ENCODE data around the gene COL4A1.

Gene COL4A1

GRCh38 chr13:110257408-110257807, 49.5 kb downstream of the COL4A1 start:
- DNase-seq (ENCODE audit: low spot score), result no peak

GRCh38 chr13:110256126-110256905, 50.6 kb downstream of the COL4A1 start:
- DNase-seq (ENCODE audit: low spot score), result no peak

- DNase-seq (ENCODE audit: low spot score), result peak; percentile 46
Observed at GRCh38 chr13:110254751-110255553, 52.0 kb downstream of the COL4A1 start.

GRCh38 chr13:110254151-110254679, 52.7 kb downstream of the COL4A1 start:
- no peak for DNase-seq (ENCODE audit: low spot score)

DNA sequence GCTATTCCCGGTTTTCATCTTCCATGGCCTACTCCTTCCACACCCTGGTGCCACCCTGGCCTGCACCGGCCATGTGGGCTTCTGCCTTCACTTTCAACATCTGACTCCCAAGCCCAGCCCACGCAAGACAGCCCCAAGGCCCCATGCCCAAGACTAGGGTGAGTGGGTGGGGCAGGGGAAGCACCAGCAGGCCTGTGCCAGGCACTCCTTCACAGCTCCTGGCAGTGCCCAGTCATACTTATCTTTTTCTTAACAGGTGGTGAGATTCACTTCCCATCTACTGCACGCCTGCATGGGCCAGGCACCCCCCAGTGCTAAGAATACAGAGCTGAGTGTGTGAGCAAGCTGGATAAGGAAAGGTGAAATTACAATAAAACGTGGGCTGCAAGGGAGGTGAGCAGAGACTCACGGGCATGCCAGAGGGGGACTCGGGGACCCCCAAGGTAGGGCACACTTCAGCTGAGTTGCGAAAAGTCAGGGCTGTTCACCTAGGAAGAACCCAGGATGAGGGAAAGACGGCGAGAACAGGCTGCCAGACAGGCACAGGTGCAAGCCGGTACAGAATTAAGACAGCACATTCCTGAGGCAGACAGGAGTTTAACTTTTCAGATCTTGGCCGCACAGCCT, 55.7 kb downstream of the COL4A1 start:
- DNase-seq (ENCODE audit: low spot score), result peak; percentile 62

GRCh38 chr13:110250258-110250891, 56.6 kb downstream of the COL4A1 start:
- DNase-seq (ENCODE audit: low spot score), result peak; percentile 52

- peak; percentile 36 for DNase-seq (ENCODE audit: low spot score)
Observed at GRCh38 chr13:110249326-110249725, 57.6 kb downstream of the COL4A1 start.

DNA sequence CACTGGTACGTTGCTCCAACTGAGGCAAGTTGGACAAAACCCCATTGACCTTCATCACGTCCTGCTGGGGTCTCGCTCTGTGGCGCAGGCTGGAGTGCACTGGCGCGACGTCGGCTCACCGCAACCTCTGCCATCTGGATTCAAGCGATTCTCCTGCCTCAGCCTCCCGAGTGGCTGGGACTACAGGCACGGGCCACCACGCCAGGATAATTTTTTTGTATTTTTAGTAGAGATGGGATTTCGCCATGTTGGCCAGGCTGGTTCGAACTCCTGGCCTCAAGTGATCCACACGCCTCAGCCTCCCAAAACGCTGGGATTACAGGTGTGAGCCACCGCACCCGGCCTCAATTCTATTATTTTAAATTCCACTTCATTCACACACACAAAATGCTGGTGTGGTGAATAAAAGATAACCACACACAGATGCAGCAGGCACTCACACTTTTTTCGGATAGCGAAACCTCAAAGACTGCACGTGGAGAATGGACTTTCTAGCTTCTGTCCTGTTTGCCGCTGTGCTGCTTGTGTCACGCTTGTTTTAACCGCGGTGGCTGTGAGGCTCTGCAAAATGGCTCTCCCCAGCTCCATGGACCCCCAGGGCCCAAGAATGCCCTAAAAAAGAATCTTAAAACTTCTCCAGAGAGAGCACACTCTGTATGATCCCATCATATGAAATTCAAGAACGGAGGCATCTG, 58.4 kb downstream of the COL4A1 start:
- peak; percentile 55 for DNase-seq (ENCODE audit: low spot score)

GRCh38 chr13:110246530-110246929, 60.4 kb downstream of the COL4A1 start:
- DNase-seq (ENCODE audit: low spot score), result peak; percentile 47

DNA sequence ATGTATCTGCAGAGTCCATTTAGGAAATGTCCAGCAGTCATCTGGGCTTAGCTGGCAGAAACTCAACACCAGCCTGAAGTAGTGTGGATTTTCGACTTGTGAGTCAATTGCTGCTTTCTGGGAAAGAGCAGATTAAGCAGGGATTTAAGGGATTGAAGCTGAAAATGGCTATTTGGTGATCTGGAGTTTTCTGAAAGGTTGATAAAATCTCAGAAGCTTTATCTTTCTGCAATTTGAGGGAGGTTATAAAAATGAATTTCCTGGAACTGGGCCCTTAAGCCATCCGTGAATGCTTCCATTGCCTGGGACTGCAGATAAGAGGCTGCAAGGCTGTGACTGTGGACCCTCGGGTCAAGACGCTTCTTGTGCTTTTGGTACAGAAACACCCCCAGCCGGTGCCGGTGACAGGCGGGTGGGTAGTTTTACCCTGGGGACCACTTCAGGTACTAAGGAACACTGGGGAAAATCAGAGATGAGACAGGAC, 61.5 kb downstream of the COL4A1 start:
- DNase-seq (ENCODE audit: low spot score), result peak; percentile 51

GRCh38 chr13:110244976-110245375, 62.0 kb downstream of the COL4A1 start:
- peak; percentile 64 for DNase-seq (ENCODE audit: low spot score)

DNA sequence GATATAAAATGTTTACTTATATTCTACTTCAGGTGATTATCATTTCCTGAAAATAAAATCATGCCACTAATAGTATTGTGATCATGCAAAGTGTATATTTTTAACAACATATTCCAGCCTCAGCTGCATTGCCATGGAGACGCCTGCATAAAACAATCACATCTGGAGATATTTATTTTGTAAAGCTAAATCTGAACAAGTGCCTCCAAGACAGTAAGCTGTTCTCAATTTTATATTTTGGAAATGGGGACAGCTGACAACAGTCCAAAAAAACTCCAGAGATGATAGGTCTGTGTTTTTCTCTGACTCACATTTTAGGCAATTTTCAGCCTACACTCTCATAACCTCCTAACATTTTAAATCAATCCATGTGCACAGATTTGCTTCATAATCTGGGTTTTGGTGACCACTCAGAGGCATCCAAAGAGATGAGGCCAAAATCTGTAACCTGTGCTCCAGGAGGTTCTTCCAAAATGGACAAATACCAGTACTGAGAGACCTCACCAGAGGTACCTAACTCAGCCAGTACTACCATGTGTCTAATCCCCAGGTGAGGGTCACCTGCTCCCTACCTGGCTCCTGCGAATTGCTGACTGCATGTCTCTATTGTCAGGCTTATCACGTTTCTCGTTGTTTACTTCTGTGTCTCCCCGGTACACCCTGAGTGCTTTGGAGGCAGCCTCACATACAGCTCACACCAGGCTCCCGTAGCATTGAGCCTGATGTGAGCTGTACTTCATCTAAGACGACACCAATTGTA, 62.7 kb downstream of the COL4A1 start:
- peak; percentile 64 for DNase-seq (ENCODE audit: low spot score)

DNA sequence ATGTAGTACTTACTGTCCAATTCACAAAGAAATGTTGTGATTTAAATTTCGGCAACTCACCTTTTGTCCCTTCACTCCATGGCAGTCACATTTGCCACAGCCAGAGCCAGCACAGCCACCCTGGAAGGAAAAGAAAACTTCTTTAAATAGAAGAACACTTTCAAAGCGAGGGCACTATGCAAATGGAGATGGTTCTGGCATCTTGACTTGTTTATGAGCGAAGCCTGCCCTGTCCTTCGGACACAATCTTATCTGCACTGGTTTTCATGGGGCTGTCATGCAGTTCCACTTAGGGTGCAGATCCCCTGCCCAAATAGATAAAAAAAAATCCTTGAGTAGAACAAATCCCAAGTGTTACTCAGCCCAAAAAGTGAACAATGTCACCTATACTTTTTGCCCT, 64.3 kb downstream of the COL4A1 start:
- no peak for DNase-seq (ENCODE audit: low spot score)

DNA sequence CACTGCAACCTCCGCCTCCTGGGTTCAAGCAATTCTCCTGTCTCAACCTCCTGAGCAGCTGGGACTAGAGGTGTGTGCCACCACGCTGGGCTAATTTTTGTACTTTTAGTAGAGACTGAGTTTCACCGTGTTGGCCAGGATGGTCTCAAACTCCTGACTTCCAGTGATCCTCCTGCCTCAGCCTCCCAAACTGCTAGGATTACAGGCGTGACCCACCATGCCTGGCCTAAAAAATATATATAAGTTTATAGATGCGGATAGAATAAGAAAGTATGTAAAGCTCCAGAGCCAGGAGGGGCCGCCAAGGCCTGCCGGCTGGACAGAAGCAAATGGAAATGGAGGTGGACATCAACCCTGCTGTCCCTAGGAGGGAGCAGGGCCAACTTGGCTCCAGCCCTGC, 66.0 kb downstream of the COL4A1 start:
- no peak for DNase-seq (ENCODE audit: low spot score)

DNA sequence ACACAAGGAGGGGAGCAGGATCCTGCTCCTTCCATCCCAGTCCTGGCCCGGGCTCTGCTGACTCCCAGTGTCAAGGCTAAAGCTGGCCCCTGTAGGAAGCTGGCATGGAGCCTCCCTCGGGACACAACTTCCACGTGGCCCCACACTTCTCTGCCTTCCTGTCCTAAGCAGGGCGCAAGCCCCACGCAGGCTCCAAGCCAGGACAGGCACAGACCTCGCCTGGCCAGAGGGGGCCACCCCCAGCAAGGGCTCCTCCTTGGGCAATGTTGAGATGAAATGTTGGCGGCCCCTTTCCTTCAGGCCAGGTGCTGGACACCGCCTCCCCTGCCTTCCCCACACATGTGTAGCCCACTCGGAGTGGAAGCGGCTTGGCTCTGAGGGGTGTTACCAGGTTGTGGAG, 66.6 kb downstream of the COL4A1 start:
- peak; percentile 41 for DNase-seq (ENCODE audit: low spot score)

- no peak for DNase-seq (ENCODE audit: low spot score)
Observed at GRCh38 chr13:110239280-110240125, 67.5 kb downstream of the COL4A1 start.

DNA sequence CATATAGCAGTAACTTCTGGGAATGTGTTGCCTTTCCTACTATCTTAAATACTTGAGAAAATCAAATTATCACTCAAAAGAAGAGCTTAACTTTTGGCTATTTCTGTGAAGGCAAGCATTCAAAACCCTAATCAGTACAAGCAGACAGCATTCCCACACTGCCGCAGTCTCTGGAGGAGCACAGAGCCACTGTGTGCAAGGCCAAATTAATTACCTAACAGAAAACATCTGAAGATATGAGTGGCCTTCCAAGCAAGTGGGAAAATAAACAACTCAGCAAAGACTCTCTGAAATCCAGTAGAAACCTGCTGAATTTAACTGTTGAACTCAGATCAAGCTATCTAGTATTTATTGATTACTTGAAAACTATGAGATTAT, 68.2 kb downstream of the COL4A1 start:
- peak; percentile 56 for DNase-seq (ENCODE audit: low spot score)

GRCh38 chr13:110237875-110238817, 68.8 kb downstream of the COL4A1 start:
- DNase-seq (ENCODE audit: low spot score), result no peak

All from left forelimb (tissue), 1 donor.